ENCODE results near the gene CD8B. TPM values are rescaled to one million over a fixed set of nuclear protein-coding genes. Genes with fewer than 3 reads are reported as not detected.
A peak's percentile ranks its signal among the peaks of the same experiment; 100 is the strongest.

CD8B gene
- total RNA-seq, 2 donors from 2014 or later, result not detected

GRCh38 chr2:86772611-86773010, 89.1 kb downstream of the CD8B start:
- peaks cover 53% of the 10 kb centered on the region for H3K36me3 Mint-ChIP-seq (ENCODE audit: low read depth)
- no peak for TF ChIP-seq CTCF (conservative IDR thresholded peaks at IDR 0.05)
- WGBS, 2 experiments (ENCODE audit: insufficient coverage in 1 of 2, insufficient read length in 1 of 2), result 84 to 90% methylated on average over 5 of the region's 5 CpGs

GRCh38 chr2:86770816-86771301, 90.8 kb downstream of the CD8B start:
- Histone ChIP-seq H3K36me3 (ENCODE audit: control insufficient read depth, insufficient read depth, low read length) (peaks cover 71% of the 10 kb centered on the region), H3K9me3 (ENCODE audit: control insufficient read depth, low read length) (no peaks in the 10 kb centered on the region), H3K27me3 (ENCODE audit: control insufficient read depth, insufficient read depth, low read length, poor library complexity, severe bottlenecking) (no peaks in the 10 kb centered on the region), H3K4me3 (ENCODE audit: low read length) (no peak overlapping the region), H3K27ac (ENCODE audit: low read depth, low read length) (no peak overlapping the region), H3K4me1 (ENCODE audit: control insufficient read depth, insufficient read depth, low read length) (peaks cover 6% of the 10 kb centered on the region), H3K9ac (ENCODE audit: extremely low read depth, low read length, poor library complexity, severe bottlenecking) (no peak overlapping the region)
- H3K9me3 Mint-ChIP-seq, result no peaks in the 10 kb centered on the region
- no peak overlapping the region for H3K27ac Mint-ChIP-seq
- H3K36me3 Mint-ChIP-seq (ENCODE audit: low read depth), result peaks cover 62% of the 10 kb centered on the region
- peak; percentile 25 for TF ChIP-seq CTCF (conservative IDR thresholded peaks at IDR 0.05)
- no peak overlapping the region for H3K4me3 Mint-ChIP-seq
- 92 to 96% methylated on average over 6 of the region's 6 CpGs for WGBS, 2 experiments (ENCODE audit: insufficient coverage in 1 of 2, insufficient read length in 1 of 2)
- DNase-seq, result no peak
- H3K27me3 Mint-ChIP-seq (ENCODE audit: insufficient read depth), result no peaks in the 10 kb centered on the region
- H3K4me1 Mint-ChIP-seq, result peaks cover 16% of the 10 kb centered on the region

More at GRCh38 chr2:86772611-86773010, 89.1 kb downstream of the CD8B start:
- Histone ChIP-seq H3K4me3 (ENCODE audit: low read length) (no peak overlapping the region), H3K9me3 (ENCODE audit: control insufficient read depth, low read length) (no peaks in the 10 kb centered on the region), H3K27ac (ENCODE audit: low read depth, low read length) (no peak overlapping the region), H3K27me3 (ENCODE audit: control insufficient read depth, insufficient read depth, low read length, poor library complexity, severe bottlenecking) (no peaks in the 10 kb centered on the region), H3K4me1 (ENCODE audit: control insufficient read depth, insufficient read depth, low read length) (peaks cover 6% of the 10 kb centered on the region), H3K9ac (ENCODE audit: extremely low read depth, low read length, poor library complexity, severe bottlenecking) (no peak overlapping the region), H3K36me3 (ENCODE audit: control insufficient read depth, insufficient read depth, low read length) (peaks cover 58% of the 10 kb centered on the region)
- Mint-ChIP-seq H3K9me3 (no peaks in the 10 kb centered on the region), H3K27me3 (ENCODE audit: insufficient read depth) (no peaks in the 10 kb centered on the region), H3K4me3 (no peak overlapping the region), H3K4me1 (peaks cover 16% of the 10 kb centered on the region), H3K27ac (no peak overlapping the region)
- no peak for DNase-seq

- no peak for TF ChIP-seq CTCF (conservative IDR thresholded peaks at IDR 0.05)
- WGBS, 2 experiments (ENCODE audit: insufficient coverage in 1 of 2, insufficient read length in 1 of 2), result 67 to 92% methylated on average over 2 to 4 of the region's 4 CpGs
- no peak overlapping the region for H3K4me3 ChIP-seq (ENCODE audit: low read length)
- H3K9me3 ChIP-seq (ENCODE audit: control insufficient read depth, low read length), result no peaks in the 10 kb centered on the region
- peaks cover 17% of the 10 kb centered on the region for H3K4me1 Mint-ChIP-seq
- H3K4me3 Mint-ChIP-seq, result no peak overlapping the region
- H3K36me3 ChIP-seq (ENCODE audit: control insufficient read depth, insufficient read depth, low read length), result peaks cover 71% of the 10 kb centered on the region
- no peaks in the 10 kb centered on the region for H3K27me3 Mint-ChIP-seq (ENCODE audit: insufficient read depth)
- H3K4me1 ChIP-seq (ENCODE audit: control insufficient read depth, insufficient read depth, low read length), result peaks cover 6% of the 10 kb centered on the region
- no peak for DNase-seq
- H3K9ac ChIP-seq (ENCODE audit: extremely low read depth, low read length, poor library complexity, severe bottlenecking), result no peak overlapping the region
- no peak overlapping the region for H3K27ac ChIP-seq (ENCODE audit: low read depth, low read length)
- peaks cover 64% of the 10 kb centered on the region for H3K36me3 Mint-ChIP-seq (ENCODE audit: low read depth)
- no peaks in the 10 kb centered on the region for H3K9me3 Mint-ChIP-seq
- H3K27me3 ChIP-seq (ENCODE audit: control insufficient read depth, insufficient read depth, low read length, poor library complexity, severe bottlenecking), result no peaks in the 10 kb centered on the region
- H3K27ac Mint-ChIP-seq, result no peak overlapping the region
Measured at GRCh38 chr2:86769838-86770237, 91.8 kb downstream of the CD8B start.

Measured in endodermal cell (in vitro differentiated cells).